Measurements from ENCODE around the gene DCTN5. TPM values are rescaled to one million over a fixed set of nuclear protein-coding genes. Genes with fewer than 3 reads are reported as not detected.

The DCTN5 gene
- total and polyA plus RNA-seq, 2 experiments from 2014 or later, result 41.9 to 47.6 TPM

DNA sequence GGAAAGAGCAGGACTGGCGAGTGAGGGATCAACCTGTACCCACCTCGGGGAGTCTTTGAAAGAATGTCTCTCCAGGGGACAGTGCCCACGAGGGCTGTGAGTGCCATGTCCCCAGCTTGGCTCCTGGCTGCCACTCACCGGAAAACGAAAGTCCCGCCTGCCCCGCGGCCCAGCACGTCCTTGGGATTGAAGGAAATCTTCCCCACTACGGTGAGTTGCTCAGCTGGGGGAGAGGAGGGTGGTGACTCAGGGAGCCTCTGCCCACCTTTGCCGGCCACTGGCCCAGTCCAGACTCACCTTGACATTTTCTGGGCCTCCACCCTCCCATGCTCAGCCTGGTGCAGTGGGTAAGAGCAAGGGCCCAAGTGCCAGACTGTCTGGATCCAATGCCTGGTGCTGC is 54.5 kb downstream of the DCTN5 start:
- TF ChIP-seq EZH2 (IDR thresholded peaks at IDR 0.05; ENCODE audit: insufficient read depth, poor library complexity, severe bottlenecking), result no peak
- Histone ChIP-seq H3K4me1 (ENCODE audit: insufficient read depth) (no peaks in the 10 kb centered on the region), H3K9me2 (ENCODE audit: insufficient read depth) (no peaks in the 10 kb centered on the region), H2AFZ (no peak overlapping the region), H3K9me3 (ENCODE audit: low read depth) (no peaks in the 10 kb centered on the region), H3F3A (ENCODE audit: insufficient read depth) (no peaks in the 10 kb centered on the region; the same call in 1 of the 2 replicates), H3K4me2 (ENCODE audit: unreplicated experiment) (no peak overlapping the region), H3K27me3 (replicated peaks; ENCODE audit: insufficient read depth) (no peaks in the 10 kb centered on the region), H3K79me2 (ENCODE audit: insufficient read depth) (no peaks in the 10 kb centered on the region), H3K36me3 (ENCODE audit: low read depth) (0 out of 2 replicates have a peak, but pooled peaks cover under 1% of the 10 kb centered on the region), H3K27ac (no peak overlapping the region), H3K4me3 (no peak overlapping the region), H4K20me1 (ENCODE audit: insufficient read depth) (no peaks in the 10 kb centered on the region), H3K9ac (no peak overlapping the region)
- 91 to 92% methylated on average over 9 to 11 of the region's 11 CpGs for WGBS, 2 experiments (ENCODE audit: low coverage in 1 of 2, low lambda C conversion rate in 2 of 2, missing lambda C conversion rate in 2 of 2)
- in situ Hi-C loops (cut with MboI), result loop anchor here (25.0 kb wide), 1 partner anchor 817 kb away; no protein-coding TSS in a partner anchor
- DNase-seq, result no peak

DNA sequence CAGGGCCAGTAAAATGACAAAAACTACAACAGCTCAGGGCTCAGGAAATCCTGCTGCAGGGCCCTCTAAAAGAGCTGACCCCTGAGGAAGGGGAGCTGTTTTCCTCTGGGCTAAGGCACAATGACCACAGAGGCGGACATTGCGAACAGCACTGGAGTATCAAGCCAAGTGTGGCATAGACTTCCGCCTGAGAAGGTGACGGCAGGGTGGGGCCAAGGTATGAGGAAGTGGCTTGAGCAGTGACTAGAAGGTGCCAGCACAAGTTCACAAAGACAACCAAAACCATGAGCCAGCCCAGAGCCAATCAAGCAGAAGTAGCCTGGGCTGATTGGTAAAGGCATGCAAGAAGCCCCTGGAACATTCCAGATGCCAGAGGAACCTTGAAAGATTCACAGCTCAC is 57.8 kb downstream of the DCTN5 start:
- Histone ChIP-seq H3K27me3 (replicated peaks; ENCODE audit: insufficient read depth) (no peaks in the 10 kb centered on the region), H3K9me3 (ENCODE audit: low read depth) (no peaks in the 10 kb centered on the region), H3K4me1 (ENCODE audit: insufficient read depth) (no peaks in the 10 kb centered on the region), H3K36me3 (ENCODE audit: low read depth) (no peaks in the 10 kb centered on the region), H3K9me2 (ENCODE audit: insufficient read depth) (no peaks in the 10 kb centered on the region), H3K4me3 (no peak overlapping the region), H3F3A (ENCODE audit: insufficient read depth) (no peaks in the 10 kb centered on the region), H3K4me2 (ENCODE audit: unreplicated experiment) (no peak overlapping the region), H3K79me2 (ENCODE audit: insufficient read depth) (no peaks in the 10 kb centered on the region), H3K27ac (no peak overlapping the region), H2AFZ (no peak overlapping the region), H4K20me1 (ENCODE audit: insufficient read depth) (no peaks in the 10 kb centered on the region), H3K9ac (no peak overlapping the region)
- TF ChIP-seq EZH2 (IDR thresholded peaks at IDR 0.05; ENCODE audit: insufficient read depth, poor library complexity, severe bottlenecking) (no peak), EZH2phosphoT487 (IDR thresholded peaks at IDR 0.05; ENCODE audit: insufficient read depth, low read depth) (no peak)
- in situ Hi-C loops (cut with MboI), result loop anchor here (25.0 kb wide), 1 partner anchor 813 kb away; no protein-coding TSS in a partner anchor
- WGBS, 2 experiments (ENCODE audit: low coverage in 1 of 2, low lambda C conversion rate in 2 of 2, missing lambda C conversion rate in 2 of 2), result 44 to 52% methylated on average over 4 of the region's 4 CpGs
- no peak for DNase-seq

DNA sequence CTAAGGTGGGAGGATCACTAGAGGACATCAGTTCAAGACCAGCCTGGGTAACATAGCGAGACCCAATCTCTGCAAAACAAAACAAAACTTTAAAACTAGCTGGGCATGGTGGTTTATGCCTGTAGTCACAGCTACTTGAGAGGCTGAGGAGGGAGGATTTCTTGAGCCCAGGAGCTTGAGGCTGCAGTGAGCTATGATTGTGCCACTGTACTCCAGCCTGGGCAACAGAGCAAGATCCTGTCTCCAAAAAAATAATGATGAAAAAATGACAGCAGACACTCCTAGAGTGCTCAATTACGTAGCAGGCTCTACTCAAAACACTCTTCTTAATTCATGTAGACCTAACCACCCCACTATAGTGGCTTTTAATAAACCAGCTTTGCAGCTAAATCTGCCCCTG is 58.8 kb downstream of the DCTN5 start:
- H3K79me2 ChIP-seq (ENCODE audit: insufficient read depth), result no peaks in the 10 kb centered on the region
- no peaks in the 10 kb centered on the region for H3K9me3 ChIP-seq (ENCODE audit: low read depth)
- WGBS, 2 experiments (ENCODE audit: low coverage in 1 of 2, low lambda C conversion rate in 2 of 2, missing lambda C conversion rate in 2 of 2), result 71 to 72% methylated on average over 2 of the region's 2 CpGs
- H4K20me1 ChIP-seq (ENCODE audit: insufficient read depth), result no peaks in the 10 kb centered on the region
- DNase-seq, result no peak
- no peaks in the 10 kb centered on the region for H3K9me2 ChIP-seq (ENCODE audit: insufficient read depth)
- TF ChIP-seq EZH2 (IDR thresholded peaks at IDR 0.05; ENCODE audit: insufficient read depth, poor library complexity, severe bottlenecking) (no peak), EZH2phosphoT487 (IDR thresholded peaks at IDR 0.05; ENCODE audit: insufficient read depth, low read depth) (no peak)
- no peak overlapping the region for H3K4me2 ChIP-seq (ENCODE audit: unreplicated experiment)
- H3K36me3 ChIP-seq (ENCODE audit: low read depth), result no peaks in the 10 kb centered on the region
- no peak overlapping the region for H2AFZ ChIP-seq
- no peaks in the 10 kb centered on the region for H3F3A ChIP-seq (ENCODE audit: insufficient read depth)
- no peak overlapping the region for H3K9ac ChIP-seq
- no peak overlapping the region for H3K4me3 ChIP-seq
- H3K27me3 ChIP-seq (replicated peaks; ENCODE audit: insufficient read depth), result no peaks in the 10 kb centered on the region
- H3K4me1 ChIP-seq (ENCODE audit: insufficient read depth), result no peaks in the 10 kb centered on the region
- no peak overlapping the region for H3K27ac ChIP-seq
- in situ Hi-C loops (cut with MboI), result no loop called here

DNA sequence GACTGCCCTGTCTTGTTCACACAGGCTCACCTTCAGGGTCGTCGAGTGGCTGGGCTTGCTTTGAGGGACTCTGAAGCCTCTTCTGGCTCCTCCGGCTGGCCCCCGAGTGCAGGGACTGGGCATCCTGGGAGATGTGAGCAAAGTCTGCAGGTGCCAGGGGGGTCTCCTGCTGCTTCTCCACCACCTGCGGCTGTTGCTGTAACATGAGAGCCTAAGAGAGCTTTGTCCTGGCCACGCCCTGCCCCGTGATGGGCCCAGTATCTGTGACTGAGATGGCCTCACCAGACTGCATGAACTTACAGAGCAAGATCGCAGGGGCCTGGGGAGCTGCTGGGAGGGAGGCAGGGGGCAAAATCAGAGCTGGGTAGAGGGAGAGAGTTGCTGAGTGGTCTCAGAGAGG is 59.2 kb downstream of the DCTN5 start:
- Histone ChIP-seq H4K20me1 (ENCODE audit: insufficient read depth) (no peaks in the 10 kb centered on the region), H3K9ac (no peak overlapping the region), H3K27me3 (replicated peaks; ENCODE audit: insufficient read depth) (no peaks in the 10 kb centered on the region), H3K4me2 (ENCODE audit: unreplicated experiment) (no peak overlapping the region), H3K9me2 (ENCODE audit: insufficient read depth) (no peaks in the 10 kb centered on the region), H2AFZ (no peak overlapping the region), H3K27ac (no peak overlapping the region), H3K79me2 (ENCODE audit: insufficient read depth) (no peaks in the 10 kb centered on the region), H3K4me1 (ENCODE audit: insufficient read depth) (no peaks in the 10 kb centered on the region), H3K36me3 (ENCODE audit: low read depth) (no peaks in the 10 kb centered on the region), H3K9me3 (ENCODE audit: low read depth) (no peaks in the 10 kb centered on the region), H3K4me3 (no peak overlapping the region), H3F3A (ENCODE audit: insufficient read depth) (no peaks in the 10 kb centered on the region)
- in situ Hi-C loops (cut with MboI), result no loop called here
- no peak for TF ChIP-seq EZH2 (IDR thresholded peaks at IDR 0.05; ENCODE audit: insufficient read depth, poor library complexity, severe bottlenecking)
- no peak for TF ChIP-seq EZH2phosphoT487 (IDR thresholded peaks at IDR 0.05; ENCODE audit: insufficient read depth, low read depth)
- DNase-seq, result peak; percentile 14
- 7 to 16% methylated on average over 8 of the region's 8 CpGs for WGBS, 2 experiments (ENCODE audit: low coverage in 1 of 2, low lambda C conversion rate in 2 of 2, missing lambda C conversion rate in 2 of 2)

DNA sequence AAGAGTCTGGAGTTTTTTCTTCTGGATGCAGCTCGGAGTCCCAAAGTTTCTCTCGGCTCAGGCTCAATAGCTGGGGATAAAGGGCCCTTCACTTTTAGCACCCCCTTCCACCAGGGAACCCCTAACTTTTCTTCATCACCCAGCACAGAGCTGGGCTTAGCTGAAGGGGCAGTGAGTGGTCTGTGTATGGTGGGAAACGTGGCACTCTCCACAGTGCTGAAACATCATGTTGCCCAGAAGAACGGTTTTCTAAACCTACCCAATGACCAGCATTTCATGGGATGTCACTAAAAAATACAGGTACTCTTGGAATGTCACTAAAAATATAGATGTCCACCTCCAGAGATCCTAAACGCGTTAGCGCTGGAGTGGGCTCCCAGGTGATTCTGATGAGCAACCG is 59.8 kb downstream of the DCTN5 start:
- 36 to 50% methylated on average over 8 of the region's 8 CpGs for WGBS, 2 experiments (ENCODE audit: low coverage in 1 of 2, low lambda C conversion rate in 2 of 2, missing lambda C conversion rate in 2 of 2)
- no peak overlapping the region for H3K9ac ChIP-seq

More for the DNA sequence above, 59.8 kb downstream of the DCTN5 start:
- no peak overlapping the region for H2AFZ ChIP-seq
- no peak overlapping the region for H3K27ac ChIP-seq
- in situ Hi-C loops (cut with MboI), result no loop called here
- H3K9me3 ChIP-seq (ENCODE audit: low read depth), result no peaks in the 10 kb centered on the region
- no peaks in the 10 kb centered on the region for H4K20me1 ChIP-seq (ENCODE audit: insufficient read depth)
- TF ChIP-seq EZH2 (IDR thresholded peaks at IDR 0.05; ENCODE audit: insufficient read depth, poor library complexity, severe bottlenecking), result no peak
- TF ChIP-seq EZH2phosphoT487 (IDR thresholded peaks at IDR 0.05; ENCODE audit: insufficient read depth, low read depth), result no peak
- H3K9me2 ChIP-seq (ENCODE audit: insufficient read depth), result no peaks in the 10 kb centered on the region
- H3F3A ChIP-seq (ENCODE audit: insufficient read depth), result no peaks in the 10 kb centered on the region
- no peaks in the 10 kb centered on the region for H3K79me2 ChIP-seq (ENCODE audit: insufficient read depth)
- no peak overlapping the region for H3K4me3 ChIP-seq
- no peak overlapping the region for H3K4me2 ChIP-seq (ENCODE audit: unreplicated experiment)
- DNase-seq, result no peak
- H3K36me3 ChIP-seq (ENCODE audit: low read depth), result no peaks in the 10 kb centered on the region
- no peaks in the 10 kb centered on the region for H3K4me1 ChIP-seq (ENCODE audit: insufficient read depth)
- H3K27me3 ChIP-seq (replicated peaks; ENCODE audit: insufficient read depth), result no peaks in the 10 kb centered on the region
